HUDEP-2 (cell line): ENCODE measurements around the gene GPRIN2.
"Not testable (repeated sequence)": the region's sequence is repeated elsewhere in the genome, so short reads cannot be mapped to it uniquely, and the experiment has no call there.

ENCODE experiments used
- DNase-seq, 76 experiments: peaks; one replicate each; lab custom pipeline; 2025; ENCODE audit not compliant: unreplicated experiment in 76 of 76; lab: John Stamatoyannopoulos, UW

GPRIN2 gene

DNA sequence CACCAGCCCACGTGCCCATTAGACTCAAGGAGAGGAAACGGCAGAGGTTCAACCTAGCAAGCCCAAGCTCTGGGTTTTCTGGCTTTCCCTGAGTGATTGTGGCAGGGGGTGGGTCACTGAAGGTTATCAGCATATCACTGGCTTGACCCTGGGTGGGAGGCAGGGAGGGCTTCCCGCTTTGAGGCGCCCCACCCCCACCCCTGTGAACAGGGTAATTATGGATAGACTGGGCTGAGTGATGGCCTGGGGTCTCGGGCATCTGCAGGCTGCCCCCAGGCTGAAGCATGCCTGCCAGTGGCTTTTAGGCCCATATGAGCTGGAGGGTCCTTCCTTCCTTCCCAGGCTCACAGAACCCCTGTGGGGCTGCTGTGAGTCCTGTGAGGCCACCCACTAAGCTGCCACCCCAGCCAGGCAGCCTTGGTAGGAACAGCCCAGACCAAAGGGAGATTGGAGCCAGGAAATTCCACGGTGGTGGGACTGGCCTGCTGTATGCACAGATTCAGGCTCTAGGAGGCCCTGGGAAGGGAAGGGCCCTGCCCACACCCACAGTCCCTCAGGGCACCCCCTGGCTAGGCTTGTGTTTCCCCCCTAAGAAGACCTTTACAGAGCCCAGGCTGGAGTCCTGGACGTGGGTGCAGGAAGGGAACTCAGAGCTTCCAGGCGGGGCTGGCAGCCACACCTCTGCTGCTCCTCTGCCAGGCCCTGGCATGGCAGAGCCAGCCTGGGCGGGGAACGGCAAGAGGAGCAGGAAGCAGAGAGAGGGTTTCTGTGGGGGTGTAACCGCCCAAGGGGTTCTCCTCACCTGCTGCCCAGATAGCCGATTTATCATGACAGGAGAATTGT, 33.1 kb downstream of the GPRIN2 start:
- peak in 2 of 76 experiments; percentile 12 to 22 for DNase-seq

GRCh38 chr10:46522295-46523118, 34.0 kb downstream of the GPRIN2 start:
- no peak for DNase-seq

DNA sequence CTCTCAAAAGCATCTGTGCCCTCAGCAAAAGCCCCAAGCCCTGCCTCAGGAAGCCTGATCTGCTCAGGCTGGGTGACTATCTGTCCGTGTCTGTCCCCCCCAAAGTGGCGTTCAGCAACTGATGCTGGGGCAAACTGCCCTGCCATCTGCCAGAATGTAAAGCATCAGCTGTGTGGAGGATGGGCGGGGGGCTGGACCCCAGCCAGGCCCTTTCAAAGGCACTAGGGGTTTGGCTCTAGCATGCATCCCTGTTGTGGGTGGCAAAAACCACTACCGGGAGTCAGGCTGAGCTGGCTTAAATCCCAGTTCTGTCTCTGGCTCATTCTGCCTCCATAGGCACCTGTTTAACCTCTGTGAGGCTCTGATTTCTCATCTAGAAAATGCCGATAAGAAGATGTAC, 35.5 kb downstream of the GPRIN2 start:
- no peak for DNase-seq

DNA sequence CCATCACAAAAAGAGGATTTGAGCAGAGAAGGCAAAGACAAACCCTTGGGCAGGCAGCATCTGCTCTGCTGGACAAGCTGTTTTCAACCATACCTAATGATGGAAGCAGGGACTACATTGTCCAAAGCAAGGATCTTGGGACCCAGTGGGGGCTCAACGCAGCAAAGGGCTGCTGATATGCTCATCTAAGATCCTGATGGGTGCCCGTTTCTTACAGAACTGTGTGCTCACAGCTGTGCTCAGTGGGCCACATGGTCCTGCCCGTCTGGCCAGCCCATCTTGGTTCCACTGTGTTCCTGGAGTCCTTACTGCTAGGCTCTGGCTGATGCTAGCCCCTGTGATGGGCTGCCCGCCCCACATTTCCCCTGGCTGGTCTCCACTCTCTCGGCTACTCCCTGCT, 36.1 kb downstream of the GPRIN2 start:
- DNase-seq, result no peak

- no peak for DNase-seq
Observed at GRCh38 chr10:46518028-46518725, 38.3 kb downstream of the GPRIN2 start.

DNA sequence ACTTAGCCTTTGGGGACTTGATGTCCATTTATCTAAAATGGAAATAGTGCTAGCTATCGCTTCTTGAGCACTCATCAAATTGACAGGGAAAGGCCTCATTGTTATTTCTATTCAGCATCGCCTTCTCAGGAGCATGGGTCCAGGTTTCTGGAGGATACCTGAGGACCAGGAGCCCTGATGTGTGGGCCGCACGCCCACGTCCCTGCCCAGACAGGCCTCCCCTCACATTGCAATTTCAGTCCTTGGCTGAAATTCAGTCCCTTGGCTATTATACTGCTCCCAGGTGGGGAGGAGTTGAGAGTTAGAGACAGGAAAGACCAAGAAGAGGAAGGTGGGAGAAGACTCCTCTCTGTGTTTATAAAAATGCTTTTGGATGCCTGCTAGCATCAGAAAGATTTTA, 38.9 kb downstream of the GPRIN2 start:
- no peak for DNase-seq

DNA sequence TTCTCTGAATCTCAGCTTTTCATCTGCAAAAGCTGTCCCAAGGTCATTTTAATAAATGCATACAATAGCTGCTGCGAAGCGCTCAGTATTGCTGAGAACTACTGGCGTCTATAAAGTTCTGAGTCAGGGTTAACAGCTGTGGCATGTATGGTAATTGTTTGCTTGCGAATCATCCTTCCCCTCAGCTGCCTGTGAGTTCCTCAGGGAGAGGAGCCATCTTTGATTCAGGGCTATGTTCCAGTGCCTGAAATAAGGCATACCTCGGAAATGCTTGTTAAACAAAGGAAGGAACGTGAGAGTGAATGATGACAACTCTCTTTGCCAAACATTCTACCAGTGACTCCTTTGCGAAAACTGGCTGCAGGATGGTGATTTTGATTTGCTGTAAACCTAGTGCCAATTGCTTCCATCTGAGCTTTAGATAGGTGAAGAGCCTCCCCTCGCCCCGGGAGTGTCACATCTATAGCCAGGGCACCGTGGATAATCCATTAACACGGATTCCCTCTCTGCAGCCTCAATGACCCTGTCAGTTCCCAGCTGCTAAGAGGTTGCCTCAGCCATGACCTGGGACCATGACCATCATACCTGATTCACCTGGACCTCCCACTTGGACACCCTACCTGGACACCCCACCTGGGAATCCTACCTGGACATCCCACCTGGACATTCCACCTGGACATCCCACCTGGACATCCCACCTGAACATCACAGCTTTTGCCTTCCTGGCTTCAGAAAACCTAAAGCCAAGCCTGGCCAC, 39.6 kb downstream of the GPRIN2 start:
- DNase-seq, result no peak

GRCh38 chr10:46515793-46516192, 40.7 kb downstream of the GPRIN2 start:
- no peak for DNase-seq

DNA sequence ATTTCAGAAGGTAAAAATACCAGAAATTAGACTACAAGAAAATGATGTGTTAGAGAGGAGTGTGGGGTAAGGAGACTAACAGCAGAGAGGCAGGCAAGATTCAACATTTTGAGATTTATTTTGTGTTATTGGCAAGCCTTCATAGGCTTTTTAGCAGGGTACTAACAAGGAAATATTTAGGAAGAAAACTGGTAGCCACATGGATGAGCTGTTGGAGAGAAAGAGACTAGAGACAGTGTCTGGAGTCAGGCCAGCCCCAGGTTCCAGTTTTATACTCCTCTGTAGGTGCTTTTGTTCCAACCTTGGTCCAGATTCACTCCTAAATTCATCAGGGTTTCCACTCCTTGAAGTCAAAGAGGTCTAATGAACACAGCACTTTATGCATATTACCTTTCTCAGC, 41.1 kb downstream of the GPRIN2 start:
- DNase-seq, result no peak

DNA sequence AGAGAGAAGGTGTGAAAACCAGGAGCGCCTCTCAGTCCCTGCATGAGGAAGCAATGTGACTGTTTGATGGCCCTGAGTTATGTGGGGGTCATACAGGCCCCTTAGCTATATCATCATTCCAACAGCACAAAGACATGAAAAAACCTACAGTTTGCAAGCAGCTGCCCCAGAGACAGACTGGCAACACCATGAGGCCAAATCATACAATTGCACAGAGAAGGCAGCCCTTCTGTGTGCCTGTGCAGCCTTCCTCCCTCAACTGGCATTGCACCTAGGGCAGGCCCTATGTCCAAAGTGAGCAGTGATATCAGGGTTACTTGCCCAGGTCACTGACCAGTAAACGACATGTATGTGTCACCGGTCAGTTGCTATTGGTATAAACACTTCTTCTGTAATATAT, 41.6 kb downstream of the GPRIN2 start:
- DNase-seq, result no peak

DNA sequence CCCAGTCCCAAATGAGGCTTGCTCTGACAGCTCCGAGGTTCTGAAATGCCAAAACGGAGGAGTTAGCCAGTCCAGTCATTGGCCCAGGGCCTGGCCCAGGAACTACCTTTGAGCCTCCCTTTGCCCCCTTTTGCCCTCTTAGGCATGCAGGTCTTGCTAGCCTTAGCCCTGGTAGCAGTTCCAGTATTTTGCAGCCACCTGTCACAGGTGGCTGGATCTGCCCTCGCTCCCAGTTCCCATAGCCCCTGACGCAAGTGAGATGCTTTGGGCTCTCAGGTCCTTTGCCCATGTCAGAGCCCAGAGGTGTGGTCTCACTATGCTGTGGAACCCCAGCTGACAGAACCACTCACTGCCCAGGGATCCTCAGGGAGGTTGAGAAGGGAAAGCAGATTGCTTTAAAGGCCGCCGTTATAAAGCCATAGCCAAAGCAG, 42.0 kb downstream of the GPRIN2 start:
- no peak for DNase-seq

DNA sequence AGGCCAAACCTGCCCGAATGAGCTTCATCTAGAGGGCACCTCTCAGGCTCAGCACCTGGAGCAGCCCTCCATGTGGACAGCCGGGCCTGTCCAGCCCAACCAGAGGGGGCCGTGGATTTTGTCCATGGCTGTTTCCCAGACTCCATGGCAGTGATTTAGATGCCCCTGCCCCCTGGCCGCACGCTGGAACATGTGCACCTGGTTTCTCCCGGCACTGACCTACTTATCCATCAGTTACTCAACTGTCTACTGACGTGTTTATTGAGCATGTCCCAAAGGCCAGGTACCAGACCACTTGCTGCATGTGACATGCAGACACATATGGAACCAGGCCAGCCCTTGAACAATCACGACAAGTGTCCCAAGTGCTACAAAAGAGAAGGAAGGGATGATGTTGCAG, 43.1 kb downstream of the GPRIN2 start:
- not testable (repeated sequence) for DNase-seq

GRCh38 chr10:46512725-46513124, 43.7 kb downstream of the GPRIN2 start:
- not testable (repeated sequence) for DNase-seq

DNA sequence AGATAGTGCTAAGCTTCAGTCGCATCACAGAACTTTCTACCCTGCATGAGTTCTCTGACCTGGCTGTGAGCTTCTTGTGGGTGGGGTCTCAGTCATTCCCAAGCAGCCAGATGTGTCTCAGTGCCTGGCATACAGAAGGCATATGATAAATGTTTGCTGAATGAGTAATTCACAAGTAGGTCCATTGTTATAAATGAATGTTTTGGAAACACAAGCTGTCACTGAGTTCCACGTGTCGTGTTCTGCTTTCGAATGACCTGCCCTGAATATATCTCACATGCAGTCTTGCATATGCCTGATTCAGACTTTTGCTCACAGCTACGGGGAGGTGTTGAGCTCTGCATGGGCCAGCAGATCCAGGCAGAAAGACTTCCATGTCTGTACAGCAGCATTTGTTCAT, 44.5 kb downstream of the GPRIN2 start:
- not testable (repeated sequence) for DNase-seq
